Endothelial cell of umbilical vein (primary cell): Measurements from ENCODE around the gene AJUBA. TPM values are rescaled to one million over a fixed set of nuclear protein-coding genes. Genes with fewer than 3 reads are reported as not detected.

Experiments used
- BruUV-seq: library from RNA; stranded (reverse); fragments of 400-500 nt; replicated peaks from 2 replicates; lab custom pipeline; 2021; lab: Mats Ljungman, UMichigan
- CTCF ChIA-PET: fragments of 300-600, 350-600 bp; sonication (Branson Sonifier 250); formaldehyde crosslinking; loops from one replicate; lab custom pipeline; 2021; ENCODE audit warnings: antibody characterized with exemption, inconsistent platforms; lab: Charles Lee
- POLR2A ChIA-PET: fragments of 300-600, 350-600 bp; sonication (Branson Sonifier 250); formaldehyde crosslinking; loops from one replicate; lab custom pipeline; 2021; ENCODE audit warnings: antibody characterized with exemption, inconsistent platforms; lab: Charles Lee
- DNase-seq: peaks from one replicate; pipeline ENCODE4 v3.0.0-alpha.2; 2011; ENCODE audit warnings: low read depth, low spot score
- FAIRE-seq: peaks from 2 replicates; lab custom pipeline; 2011; peaks lifted over from hg19 to GRCh38; lab: Jason Lieb, UNC
- H2AFZ ChIP-seq: 2 replicates; pipeline ENCODE4 v1.6.0; 2012; ENCODE audit warnings: low read depth, low read length, control low read depth, inconsistent platforms
- H3K27ac ChIP-seq: 2 replicates; pipeline ENCODE4 v1.5.1; 2011; ENCODE audit warnings: low read depth, mild to moderate bottlenecking, control low read depth, low read length, moderate library complexity; ENCODE audit not compliant: insufficient read depth
- H3K27me3 ChIP-seq, 2 experiments: 2 replicates each; pipeline versions ENCODE4 v1.6.0 to v1.6.1; 2011; ENCODE audit warnings: low read length in 2 of 2, mixed read lengths in 1 of 2; ENCODE audit not compliant: control insufficient read depth in 2 of 2, insufficient read depth in 2 of 2
- H3K36me3 ChIP-seq, 2 experiments: 2 replicates in 1 of 2; 3 replicates in 1 of 2; pipeline ENCODE4 v1.5.1; 2011; ENCODE audit warnings: low read length in 2 of 2, mild to moderate bottlenecking in 1 of 2, moderate library complexity in 1 of 2; ENCODE audit not compliant: control insufficient read depth in 2 of 2, insufficient read depth in 2 of 2; ENCODE audit errors: extremely low read depth in 1 of 2
- H3K4me1 ChIP-seq: 3 replicates; pipeline ENCODE4 v1.5.1; 2011; ENCODE audit warnings: mild to moderate bottlenecking, low read length; ENCODE audit not compliant: control insufficient read depth, insufficient read depth; ENCODE audit errors: extremely low read depth
- H3K4me2 ChIP-seq: 2 replicates; pipeline ENCODE4 v1.6.1; 2011; ENCODE audit warnings: low read length, control low read depth, mixed read lengths; ENCODE audit not compliant: insufficient read depth
- H3K4me3 ChIP-seq, 3 experiments: fragments of 200-600 bp in 1 of 3; sonication (generic), shearing (Covaris generic) in 1 of 3; replicated peaks in 1 of 3; 2 replicates each; pipeline ENCODE4 v1.5.1; 2011 to 2016; ENCODE audit warnings: control low read depth in 3 of 3, low read length in 3 of 3, mild to moderate bottlenecking in 2 of 3, inconsistent platforms in 1 of 3, low read depth in 1 of 3, moderate library complexity in 1 of 3; ENCODE audit not compliant: insufficient read depth in 1 of 3
- H3K79me2 ChIP-seq: 2 replicates; pipeline ENCODE4 v1.6.0; 2012; ENCODE audit warnings: low read length, inconsistent platforms; ENCODE audit not compliant: control insufficient read depth, insufficient read depth
- H3K9ac ChIP-seq: replicated peaks from 2 replicates; pipeline ENCODE3; 2011; ENCODE audit warnings: low read length, control low read depth; ENCODE audit not compliant: insufficient read depth; ENCODE audit errors: extremely low read depth
- H3K9me1 ChIP-seq: replicated peaks from 3 replicates; pipeline ENCODE4 v1.6.0; 2011; ENCODE audit warnings: mild to moderate bottlenecking, low read length; ENCODE audit not compliant: control insufficient read depth, insufficient read depth; ENCODE audit errors: extremely low read depth
- H3K9me3 ChIP-seq: replicated peaks from 2 replicates; pipeline ENCODE4 v1.5.1; 2012; ENCODE audit warnings: low read length, inconsistent platforms; ENCODE audit not compliant: control insufficient read depth, insufficient read depth
- H4K20me1 ChIP-seq: replicated peaks from 2 replicates; pipeline ENCODE3; 2011; ENCODE audit warnings: mild to moderate bottlenecking, low read length; ENCODE audit not compliant: control insufficient read depth, insufficient read depth; ENCODE audit errors: extremely low read depth
- CTCF ChIP-seq, 2 donors: IDR thresholded peaks; 1 replicate in 1 of 2; 2 replicates in 1 of 2; pipeline ENCODE4 v1.5.1; 2011; ENCODE audit warnings: low read length in 2 of 2, mild to moderate bottlenecking in 2 of 2, moderate library complexity in 2 of 2, control low read depth in 1 of 2, inconsistent platforms in 1 of 2, low read depth in 1 of 2; ENCODE audit not compliant: insufficient read depth in 1 of 2; ENCODE audit errors: extremely low read depth in 1 of 2
- EZH2 ChIP-seq: IDR thresholded peaks from 2 replicates; pipeline ENCODE4 v1.6.1; 2012; ENCODE audit warnings: borderline replicate concordance, low read depth, mild to moderate bottlenecking, moderate library complexity, low read length, inconsistent platforms; ENCODE audit not compliant: severe bottlenecking
- FOS ChIP-seq: IDR thresholded peaks from 2 replicates; pipeline ENCODE4 v1.6.1; 2011; ENCODE audit warnings: mild to moderate bottlenecking, low read length, moderate library complexity, borderline replicate concordance; ENCODE audit not compliant: insufficient read depth
- GATA2 ChIP-seq: IDR thresholded peaks from 2 replicates; pipeline ENCODE4 v1.7.0; 2011; ENCODE audit warnings: low read depth, mild to moderate bottlenecking, moderate library complexity, mixed read lengths, low read length; ENCODE audit not compliant: insufficient read length, insufficient read depth
- JUN ChIP-seq: IDR thresholded peaks from 2 replicates; pipeline ENCODE4 v1.6.1; 2011; ENCODE audit warnings: borderline replicate concordance, low read depth; ENCODE audit not compliant: insufficient read length, insufficient read depth
- MYC ChIP-seq: IDR thresholded peaks from one replicate; pipeline ENCODE4 v1.6.1; 2011; ENCODE audit warnings: mild to moderate bottlenecking, low read depth, low read length
- POLR2A ChIP-seq: IDR thresholded peaks from 2 replicates; pipeline ENCODE4 v1.6.1; 2012; ENCODE audit warnings: low read depth, mild to moderate bottlenecking, control low read depth, low read length
- POLR2AphosphoS5 ChIP-seq: IDR thresholded peaks from 2 replicates; pipeline ENCODE4 v1.6.1; 2012; ENCODE audit warnings: low read depth, mild to moderate bottlenecking, control low read depth, low read length, moderate library complexity; ENCODE audit not compliant: insufficient read depth
- dilution Hi-C: fragments of 300-500 bp; cut with MboI; formaldehyde crosslinking; loops from one replicate; pipeline ENCODE4 v1.15.0; 2019; ENCODE audit warnings: low sequenced_read_pairs; ENCODE audit not compliant: extremely low pct_ligation_motif_present
- intact Hi-C: fragments of 100-400 bp; cut with micrococcal nuclease; formaldehyde crosslinking; loops from one replicate; pipeline ENCODE4 v1.10.0; 2022
- polyA plus RNA-seq, 4 experiments: library from polyadenylated mRNA; depleted of rRNA in 3 of 4; stranded (reverse) in 3 of 4; unstranded in 1 of 4; fragments of >200 nt; gene quantifications; 2 replicates each; pipeline versions ENCODE4 v1.2.1 to v1.2.3, GENCODE V29; 2011 to 2012; ENCODE audit warnings: missing spikeins in 1 of 4
- total RNA-seq: library from RNA; stranded (reverse); gene quantifications from 2 replicates; pipeline ENCODE4 v1.2.3, GENCODE V29; 2021
- TF ChIP-seq, protein P1 (sequence below): IDR thresholded peaks from 2 replicates; pipeline ENCODE4 v1.6.1; 2011; ENCODE audit not compliant: insufficient read depth, insufficient read length

The AJUBA gene
- total and polyA plus RNA-seq, 2 donors (not counting 3 experiments of a cell fraction or from before 2014, with no cell fraction given), result 50.0 to 61.7 TPM

DNA sequence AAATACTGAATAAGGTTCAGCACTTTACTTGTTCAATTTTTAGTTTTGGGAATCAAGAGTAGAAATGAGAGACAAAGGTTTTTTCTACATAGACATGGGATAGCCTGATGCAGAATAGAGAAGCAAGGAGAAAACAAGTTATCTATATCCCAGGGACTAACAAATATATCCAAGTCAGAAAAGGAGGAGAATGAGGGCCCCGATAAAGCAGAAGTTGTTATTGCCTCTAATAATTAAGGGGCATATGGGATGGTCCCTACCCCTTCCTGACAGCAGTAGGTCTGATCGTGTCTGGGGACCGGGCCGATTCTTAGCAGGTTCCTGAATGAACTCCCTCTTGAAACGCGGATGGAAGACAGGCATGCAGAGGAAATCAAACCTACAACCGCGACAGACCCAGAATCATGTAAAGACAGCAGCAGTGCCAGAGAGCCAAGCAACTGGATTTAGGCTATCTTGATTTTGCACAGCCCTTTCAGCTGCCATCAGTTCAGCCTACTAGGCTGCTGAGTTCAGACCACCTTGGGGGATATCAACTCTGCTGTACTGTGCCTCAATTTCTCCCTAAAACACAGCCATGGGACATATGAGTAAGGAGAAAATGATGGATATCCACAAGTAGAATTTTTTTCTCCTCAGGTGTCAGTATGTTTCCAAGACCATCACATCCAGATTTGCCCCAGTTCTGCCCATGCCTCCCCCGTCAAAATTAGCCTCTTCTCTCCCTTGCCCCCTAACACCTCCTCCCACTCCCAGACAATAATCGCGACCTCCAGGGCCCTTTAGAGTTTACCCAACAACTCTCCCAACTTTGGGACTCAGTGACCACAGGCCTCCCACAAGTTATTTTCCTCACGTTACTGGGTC lies 53.9 kb downstream of the AJUBA start:
- dilution Hi-C loops (no loop called here), intact Hi-C loops (loop anchor here (1.0 to 5.0 kb wide), 4 partner anchors 9 to 340 kb away; partner anchors contain the start of genes CDH24, DAD1 and RBM23)
- no peaks in the 10 kb centered on the region for H3K9me3 ChIP-seq
- peaks cover 16% of the 10 kb centered on the region for H3K4me1 ChIP-seq
- TSS peak; percentile 48 for BruUV-seq
- ChIA-PET CTCF (interaction anchor here (0.7 to 3.1 kb wide), 17 partner anchors 9 to 1343 kb away, joined by 3 to 46 read pairs (median 10); partner anchors contain the start of genes AJUBA, HAUS4, RABGGTA and RBM23), POLR2A (interaction anchor here (0.5 to 1.9 kb wide), 5 partner anchors 10 to 1275 kb away, joined by 3 to 12 read pairs (median 5); partner anchors contain the start of genes HAUS4 and RBM23)
- no peaks in the 10 kb centered on the region for H3K27me3 ChIP-seq
- DNase-seq, result peak; percentile 26
- H3K4me2 ChIP-seq, result peak overlapping the region; percentile 72
- H3K79me2 ChIP-seq, result peaks cover 16% of the 10 kb centered on the region
- no peaks in the 10 kb centered on the region for H4K20me1 ChIP-seq
- peak overlapping the region; percentile 68 for H3K27ac ChIP-seq
- H3K9me1 ChIP-seq, result no peaks in the 10 kb centered on the region
- FAIRE-seq, result peak; percentile 67
- TF ChIP-seq POLR2AphosphoS5 (no peak), MYC (no peak), POLR2A (no peak), EZH2 (no peak), JUN (no peak), FOS (no peak), GATA2 (no peak), CTCF (IDR thresholded peaks at IDR 0.05; ENCODE audit: extremely low read depth in 1 of 2, insufficient read depth in 1 of 2, low read depth in 1 of 2, low read length in 2 of 2) (no peak)
- TF ChIP-seq, protein P1, sequence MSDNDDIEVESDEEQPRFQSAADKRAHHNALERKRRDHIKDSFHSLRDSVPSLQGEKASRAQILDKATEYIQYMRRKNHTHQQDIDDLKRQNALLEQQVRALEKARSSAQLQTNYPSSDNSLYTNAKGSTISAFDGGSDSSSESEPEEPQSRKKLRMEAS, result no peak
- peaks cover 6 to 16% of the 10 kb centered on the region in 2 experiments for H3K36me3 ChIP-seq
- H3K9ac ChIP-seq, result peak overlapping the region; percentile 83
- H3K4me3 ChIP-seq, result peak overlapping the region; percentile 66 to 95 (median 81)
- H2AFZ ChIP-seq, result peak overlapping the region; percentile 71
